IMR-90 (cell line): Measurements from ENCODE around the gene PARD3. TPM values are rescaled to one million over a fixed set of nuclear protein-coding genes. Genes with fewer than 3 reads are reported as not detected.

Experiments
- ATAC-seq: fragments of 200-7000 bp; cut with Tn5 transposase; 2 replicates; pipeline ENCODE4 v1.9.1; 2020; ENCODE audit warnings: low read depth, mild to moderate bottlenecking, moderate library complexity
- BruUV-seq: library from RNA; stranded (reverse); fragments of 400-500 nt; replicated peaks from 2 replicates; lab custom pipeline; 2021; lab: Mats Ljungman, UMichigan
- CTCF ChIA-PET: fragments of 300-600 bp; formaldehyde crosslinking; extraction: SDS; loops from one replicate; lab custom pipeline; 2021; ENCODE audit warnings: antibody characterized with exemption; lab: Yijun Ruan, JAX
- POLR2A ChIA-PET: fragments of 300-600 bp; sonication (Branson Sonifier 250); formaldehyde crosslinking; loops from one replicate; lab custom pipeline; 2022; ENCODE audit warnings: antibody characterized with exemption; ENCODE audit not compliant: unreplicated experiment; lab: Charles Lee
- DNase-seq: peaks from one replicate; pipeline ENCODE4 v3.0.0; 2013
- H2AFZ ChIP-seq: replicated peaks from 2 replicates; pipeline ENCODE3; 2013; ENCODE audit warnings: low read length, mild to moderate bottlenecking; ENCODE audit not compliant: poor library complexity
- H2AK5ac ChIP-seq: 2 replicates; pipeline ENCODE4 v1.6.1; 2013; ENCODE audit warnings: low read depth, low read length, inconsistent platforms
- H2AK9ac ChIP-seq: replicated peaks from 2 replicates; pipeline ENCODE3; 2013; ENCODE audit warnings: mild to moderate bottlenecking, low read depth, low read length, moderate library complexity; ENCODE audit not compliant: poor library complexity
- H2BK120ac ChIP-seq: 2 replicates; pipeline ENCODE4 v1.6.1; 2013; ENCODE audit warnings: low read depth, low read length, inconsistent platforms
- H2BK15ac ChIP-seq: 3 replicates; pipeline ENCODE4 v1.6.1; 2013; ENCODE audit warnings: low read depth, low read length, inconsistent platforms
- H2BK20ac ChIP-seq: 2 replicates; pipeline ENCODE4 v1.6.1; 2013; ENCODE audit warnings: low read depth, mild to moderate bottlenecking, inconsistent platforms, low read length, moderate library complexity
- H2BK5ac ChIP-seq: 2 replicates; pipeline ENCODE4 v1.6.1; 2013; ENCODE audit warnings: mild to moderate bottlenecking, low read depth, low read length, inconsistent platforms; ENCODE audit not compliant: poor library complexity, severe bottlenecking
- H3K14ac ChIP-seq: replicated peaks from 2 replicates; pipeline ENCODE4 v1.6.1; 2013; ENCODE audit warnings: low read depth, low read length, inconsistent platforms
- H3K18ac ChIP-seq: 2 replicates; pipeline ENCODE4 v1.6.1; 2013; ENCODE audit warnings: low read depth, low read length, control low read depth
- H3K23ac ChIP-seq: 2 replicates; pipeline ENCODE4 v1.6.1; 2013; ENCODE audit warnings: low read depth, low read length, inconsistent platforms
- H3K27ac ChIP-seq: 2 replicates; pipeline ENCODE4 v1.5.1; 2013; ENCODE audit warnings: mild to moderate bottlenecking, control low read depth, low read length; ENCODE audit not compliant: insufficient read depth
- H3K27me3 ChIP-seq: 2 replicates; pipeline ENCODE4 v1.6.1; 2013; ENCODE audit warnings: low read length; ENCODE audit not compliant: control insufficient read depth, insufficient read depth
- H3K36me3 ChIP-seq: 2 replicates; pipeline ENCODE4 v1.6.1; 2013; ENCODE audit warnings: low read length, mixed read lengths; ENCODE audit not compliant: control insufficient read depth, insufficient read depth
- H3K4ac ChIP-seq: 2 replicates; pipeline ENCODE4 v1.6.1; 2013; ENCODE audit warnings: low read depth, low read length, inconsistent platforms
- H3K4me1 ChIP-seq: 2 replicates; pipeline ENCODE4 v1.6.1; 2013; ENCODE audit warnings: low read length, mixed read lengths; ENCODE audit not compliant: control insufficient read depth, insufficient read depth
- H3K4me2 ChIP-seq: 2 replicates; pipeline ENCODE4 v1.6.1; 2013; ENCODE audit warnings: low read depth, mild to moderate bottlenecking, control low read depth, low read length, moderate library complexity
- H3K4me3 ChIP-seq: 2 replicates; pipeline ENCODE4 v1.5.1; 2013; ENCODE audit warnings: low read depth, mild to moderate bottlenecking, control low read depth, low read length, moderate library complexity; ENCODE audit not compliant: insufficient read depth
- H3K56ac ChIP-seq: 2 replicates; pipeline ENCODE4 v1.6.1; 2013; ENCODE audit warnings: low read length, inconsistent platforms; ENCODE audit not compliant: insufficient read depth; ENCODE audit errors: extremely low read depth
- H3K79me1 ChIP-seq, 2 experiments: 2 replicates each; pipeline ENCODE4 v1.6.1; 2013; ENCODE audit warnings: low read length in 2 of 2, inconsistent platforms in 1 of 2, low read depth in 1 of 2
- H3K9ac ChIP-seq: 2 replicates; pipeline ENCODE4 v1.6.1; 2013; ENCODE audit warnings: low read depth, low read length, control low read depth
- H3K9me1 ChIP-seq: 2 replicates; pipeline ENCODE4 v1.6.1; 2013; ENCODE audit warnings: low read length, inconsistent platforms; ENCODE audit not compliant: insufficient read depth
- H3K9me3 ChIP-seq: 2 replicates; pipeline ENCODE4 v1.6.1; 2013; ENCODE audit warnings: low read length; ENCODE audit not compliant: control insufficient read depth, insufficient read depth
- H4K20me1 ChIP-seq: 2 replicates; pipeline ENCODE4 v1.6.1; 2013; ENCODE audit warnings: low read length, inconsistent platforms; ENCODE audit not compliant: insufficient read depth
- H4K5ac ChIP-seq: 2 replicates; pipeline ENCODE4 v1.6.1; 2013; ENCODE audit warnings: mild to moderate bottlenecking, low read depth, low read length, control low read depth
- H4K8ac ChIP-seq, 2 experiments: 2 replicates each; pipeline ENCODE4 v1.6.1; 2013; ENCODE audit warnings: low read depth in 2 of 2, low read length in 2 of 2, control low read depth in 1 of 2, inconsistent platforms in 1 of 2
- H4K91ac ChIP-seq: 2 replicates; pipeline ENCODE4 v1.6.1; 2013; ENCODE audit warnings: low read depth, low read length, inconsistent platforms; ENCODE audit not compliant: insufficient read depth
- CEBPB ChIP-seq: IDR thresholded peaks from 2 replicates; pipeline ENCODE4 v1.6.1; 2012; ENCODE audit warnings: low read depth, low read length, improper control_type of control experiment
- RCOR1 ChIP-seq: IDR thresholded peaks from 2 replicates; pipeline ENCODE4 v1.6.1; 2012; ENCODE audit warnings: mild to moderate bottlenecking, low read length, improper control_type of control experiment; ENCODE audit not compliant: insufficient replicate concordance
- WGBS, 2 experiments: methylation state at CpG; one replicate each; pipeline versions ENCODE4 v1.1.5 to v1.1.7; 2013; ENCODE audit warnings: missing lambda C conversion rate in 2 of 2; ENCODE audit not compliant: insufficient read length in 1 of 2; ENCODE audit errors: extremely low coverage in 2 of 2; 5-methylcytosine and 5-hydroxymethylcytosine counted together
- dilution Hi-C: fragments of 300-500 bp; cut with HindIII; formaldehyde crosslinking; loops from one replicate; pipeline ENCODE4 v1.14.3; 2018; ENCODE audit warnings: low sequenced_read_pairs; ENCODE audit not compliant: unreplicated experiment
- in situ Hi-C: fragments of 300-500 bp; cut with MboI; formaldehyde crosslinking; loops from 3 replicates; pipeline ENCODE4 v1.14.3; 2019; ENCODE audit warnings: low sequenced_read_pairs, inconsistent platforms, mixed read lengths
- intact Hi-C: fragments of 100-400 bp; cut with micrococcal nuclease; formaldehyde crosslinking; loops from 2 replicates; pipeline ENCODE4 v1.10.0; 2022
- polyA plus RNA-seq, 3 experiments: library from polyadenylated mRNA; depleted of rRNA; stranded (reverse); fragments of >200 nt; gene quantifications; 2 replicates each; pipeline ENCODE4 v1.2.3, GENCODE V29; 2012; ENCODE audit warnings: low replicate concordance in 1 of 3
- total RNA-seq: library from RNA; depleted of rRNA; stranded (reverse); fragments of >200 nt; gene quantifications from 2 replicates; pipeline ENCODE4 v1.2.3, GENCODE V29; 2012

PARD3 gene
- total and polyA plus RNA-seq, 2 of the 4 experiments (the other 2 are of a cell fraction) = 14.6 to 37.5 TPM

GRCh38 chr10:34102893-34103506 is 712.1 kb downstream of the PARD3 start:
- peak overlapping the region; percentile 7; the same call in 1 of the 2 replicates for H3K9ac ChIP-seq
- H4K20me1 ChIP-seq = no peaks in the 10 kb centered on the region
- ATAC-seq (peak; percentile 56), DNase-seq (peak; percentile 87)
- peak overlapping the region; percentile 36 for H3K4me2 ChIP-seq
- peak overlapping the region; percentile 21 for H4K5ac ChIP-seq
- peak overlapping the region in 1 of 2 experiments; percentile 83; a peak in 2 of 4 replicates for H4K8ac ChIP-seq
- H2AFZ ChIP-seq = peak overlapping the region; percentile 74
- peaks cover 5% of the 10 kb centered on the region for H3K9me1 ChIP-seq
- no peak overlapping the region for H2AK5ac ChIP-seq
- WGBS, 2 experiments = 11% methylated on average over 6 of the region's 9 CpGs; no CpG with 5 or more reads in 1 of the 2 experiments
- 0 out of 2 replicates have a peak overlapping the region, but pooled peaks have one; percentile 0 for H4K91ac ChIP-seq
- H3K27me3 ChIP-seq = no peaks in the 10 kb centered on the region
- no peaks in the 10 kb centered on the region for H3K79me1 ChIP-seq
- dilution Hi-C loops = no loop called here
- H3K23ac ChIP-seq = peak overlapping the region; percentile 74; the same call in 1 of the 2 replicates
- H3K4ac ChIP-seq = peak overlapping the region; percentile 79
- TF ChIP-seq RCOR1 (no peak), CEBPB (peak; percentile 87)
- H3K4me1 ChIP-seq = peaks cover 13% of the 10 kb centered on the region
- in situ Hi-C loops = loop anchor here (25.0 kb wide), 1 partner anchor 766 kb away; the partner anchor contains the start of gene NRP1
- H3K36me3 ChIP-seq = no peaks in the 10 kb centered on the region
- intact Hi-C loops = loop anchor here (1.0 kb wide), 1 partner anchor 773 kb away; no protein-coding TSS in a partner anchor
- H2BK15ac ChIP-seq = no peak overlapping the region
- peak overlapping the region; percentile 85 for H3K18ac ChIP-seq
- BruUV-seq = no TSS peak
- peak overlapping the region; percentile 31 for H2BK5ac ChIP-seq
- H3K14ac ChIP-seq = peak overlapping the region; percentile 54; the same call in 1 of the 2 replicates
- CTCF ChIA-PET = interaction anchor here (0.6 kb wide), 3 partner anchors 163 to 911 kb away, joined by 4 read pairs; no protein-coding TSS in a partner anchor
- no peak overlapping the region for H2AK9ac ChIP-seq
- POLR2A ChIA-PET = interaction anchor here (0.7 kb wide), 1 partner anchor 1122 kb away, joined by 3 read pairs; no protein-coding TSS in a partner anchor
- peak overlapping the region; percentile 79; the same call in 1 of the 2 replicates for H2BK20ac ChIP-seq
- H3K9me3 ChIP-seq = no peaks in the 10 kb centered on the region
- no peak overlapping the region for H3K4me3 ChIP-seq
- H3K56ac ChIP-seq = peak overlapping the region; percentile 12; the same call in 1 of the 2 replicates
- peak overlapping the region; percentile 87 for H2BK120ac ChIP-seq
- H3K27ac ChIP-seq = peak overlapping the region; percentile 77; the same call in 1 of the 2 replicates
